ENCODE measurements around the gene ERBB2. TPM values are rescaled to one million over a fixed set of nuclear protein-coding genes. Genes with fewer than 3 reads are reported as not detected.

ERBB2 gene
- total RNA-seq, 1 donor = 44.2 TPM

DNA sequence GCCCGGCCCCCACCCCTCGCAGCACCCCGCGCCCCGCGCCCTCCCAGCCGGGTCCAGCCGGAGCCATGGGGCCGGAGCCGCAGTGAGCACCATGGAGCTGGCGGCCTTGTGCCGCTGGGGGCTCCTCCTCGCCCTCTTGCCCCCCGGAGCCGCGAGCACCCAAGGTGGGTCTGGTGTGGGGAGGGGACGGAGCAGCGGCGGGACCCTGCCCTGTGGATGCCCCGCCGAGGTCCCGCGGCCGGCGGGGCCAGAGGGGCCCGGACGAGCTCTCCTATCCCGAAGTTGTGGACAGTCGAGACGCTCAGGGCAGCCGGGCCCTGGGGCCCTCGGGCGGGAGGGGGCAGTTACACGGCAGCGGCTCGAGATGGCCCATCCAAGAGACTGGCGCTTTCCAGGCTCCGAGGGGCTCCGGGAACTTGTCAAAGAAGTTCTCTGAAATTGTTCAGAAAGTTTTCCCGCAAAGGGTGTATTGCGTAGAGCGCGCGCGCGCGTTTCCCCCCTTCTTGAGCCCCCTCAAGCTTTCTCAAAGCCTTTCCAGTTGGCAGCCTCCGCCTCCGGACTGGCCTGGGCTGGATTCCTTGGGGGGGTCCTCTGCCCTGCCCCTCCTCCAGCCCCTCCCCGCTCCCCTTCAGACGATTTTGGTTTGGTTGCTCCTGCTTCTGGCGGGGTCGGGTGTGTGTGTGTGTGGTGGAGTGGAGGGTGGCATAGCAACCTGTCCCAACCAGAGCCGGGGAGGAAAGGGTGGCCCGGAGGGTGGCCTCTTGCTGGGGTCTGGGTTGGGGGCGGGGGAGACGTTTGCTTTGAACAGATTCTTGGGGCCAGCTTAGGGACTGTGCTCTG, 504 bp downstream of the ERBB2 start:
- Histone ChIP-seq H3K4me3 (ENCODE audit: insufficient read depth, low read length) (peak overlapping the region; percentile 76), H4K20me1 (ENCODE audit: insufficient read depth, low read length) (peaks cover 31% of the 10 kb centered on the region), H3K9me3 (ENCODE audit: low read depth, low read length) (no peaks in the 10 kb centered on the region), H3K27ac (ENCODE audit: low read depth, low read length) (no peak overlapping the region), H2AFZ (ENCODE audit: low read length) (peak overlapping the region; percentile 42), H3K4me1 (ENCODE audit: insufficient read depth, low read length) (peaks cover 13% of the 10 kb centered on the region), H3K27me3 (ENCODE audit: insufficient read depth, low read length) (no peaks in the 10 kb centered on the region), H3K79me2 (ENCODE audit: insufficient read depth, low read length) (peaks cover 55% of the 10 kb centered on the region), H3K36me3 (ENCODE audit: insufficient read depth, low read length) (no peaks in the 10 kb centered on the region), H3K4me2 (ENCODE audit: insufficient read depth, low read length) (peak overlapping the region; percentile 86)
- peak; percentile 97 for DNase-seq (ENCODE audit: insufficient read length, low spot score, missing footprints)
- TF ChIP-seq, protein P1, sequence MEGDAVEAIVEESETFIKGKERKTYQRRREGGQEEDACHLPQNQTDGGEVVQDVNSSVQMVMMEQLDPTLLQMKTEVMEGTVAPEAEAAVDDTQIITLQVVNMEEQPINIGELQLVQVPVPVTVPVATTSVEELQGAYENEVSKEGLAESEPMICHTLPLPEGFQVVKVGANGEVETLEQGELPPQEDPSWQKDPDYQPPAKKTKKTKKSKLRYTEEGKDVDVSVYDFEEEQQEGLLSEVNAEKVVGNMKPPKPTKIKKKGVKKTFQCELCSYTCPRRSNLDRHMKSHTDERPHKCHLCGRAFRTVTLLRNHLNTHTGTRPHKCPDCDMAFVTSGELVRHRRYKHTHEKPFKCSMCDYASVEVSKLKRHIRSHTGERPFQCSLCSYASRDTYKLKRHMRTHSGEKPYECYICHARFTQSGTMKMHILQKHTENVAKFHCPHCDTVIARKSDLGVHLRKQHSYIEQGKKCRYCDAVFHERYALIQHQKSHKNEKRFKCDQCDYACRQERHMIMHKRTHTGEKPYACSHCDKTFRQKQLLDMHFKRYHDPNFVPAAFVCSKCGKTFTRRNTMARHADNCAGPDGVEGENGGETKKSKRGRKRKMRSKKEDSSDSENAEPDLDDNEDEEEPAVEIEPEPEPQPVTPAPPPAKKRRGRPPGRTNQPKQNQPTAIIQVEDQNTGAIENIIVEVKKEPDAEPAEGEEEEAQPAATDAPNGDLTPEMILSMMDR (IDR thresholded peaks at IDR 0.05; ENCODE audit: extremely low read depth, low read depth, low read length) = no peak

DNA sequence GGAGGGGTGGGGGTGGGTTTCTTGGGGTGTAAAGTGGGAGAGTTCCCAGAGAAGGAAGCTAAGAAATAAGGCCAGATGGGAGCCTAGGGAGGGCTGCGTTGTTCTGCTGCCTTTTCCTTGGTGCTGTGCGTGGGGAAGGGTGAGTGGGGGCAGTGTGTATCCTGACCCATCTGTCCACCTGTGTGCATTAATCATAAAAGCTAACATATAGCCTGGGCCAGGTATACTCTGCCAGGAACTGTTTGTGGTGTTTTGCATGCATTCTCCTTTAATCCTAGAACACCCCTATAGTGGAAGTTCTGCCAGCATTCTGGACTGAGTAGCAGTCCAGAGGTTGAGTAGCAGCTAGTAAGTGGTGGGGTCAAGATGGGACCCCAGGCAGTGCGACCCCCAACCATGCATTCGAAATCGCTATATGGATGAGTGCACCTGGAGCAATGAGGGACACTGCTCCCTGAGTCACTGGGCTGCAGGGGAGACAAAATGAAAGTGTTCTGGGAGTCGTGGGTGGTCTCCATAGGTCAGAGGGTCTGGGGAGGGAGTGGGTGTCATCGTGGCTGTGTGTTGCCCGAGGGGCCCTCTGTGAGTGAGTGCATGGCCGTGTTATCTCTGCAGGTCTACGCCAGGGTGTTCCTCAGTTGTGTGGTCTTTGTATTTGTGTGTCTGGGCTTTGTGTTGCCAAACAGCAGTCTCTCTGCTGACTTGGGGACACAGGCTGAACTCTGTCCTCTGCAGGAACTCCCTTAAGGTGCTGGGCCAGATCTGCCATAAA, 1.3 kb downstream of the ERBB2 start:
- Histone ChIP-seq H2AFZ (ENCODE audit: low read length) (no peak overlapping the region), H3K4me2 (ENCODE audit: insufficient read depth, low read length) (peak overlapping the region; percentile 86), H3K27ac (ENCODE audit: low read depth, low read length) (no peak overlapping the region), H4K20me1 (ENCODE audit: insufficient read depth, low read length) (peaks cover 37% of the 10 kb centered on the region), H3K79me2 (ENCODE audit: insufficient read depth, low read length) (peaks cover 63% of the 10 kb centered on the region), H3K36me3 (ENCODE audit: insufficient read depth, low read length) (no peaks in the 10 kb centered on the region), H3K27me3 (ENCODE audit: insufficient read depth, low read length) (no peaks in the 10 kb centered on the region), H3K4me3 (ENCODE audit: insufficient read depth, low read length) (peak overlapping the region; percentile 76), H3K4me1 (ENCODE audit: insufficient read depth, low read length) (peaks cover 13% of the 10 kb centered on the region), H3K9me3 (ENCODE audit: low read depth, low read length) (no peaks in the 10 kb centered on the region)
- TF ChIP-seq, protein P1 (IDR thresholded peaks at IDR 0.05; ENCODE audit: extremely low read depth, low read depth, low read length) = no peak
- DNase-seq (ENCODE audit: insufficient read length, low spot score, missing footprints) = peak; percentile 61

DNA sequence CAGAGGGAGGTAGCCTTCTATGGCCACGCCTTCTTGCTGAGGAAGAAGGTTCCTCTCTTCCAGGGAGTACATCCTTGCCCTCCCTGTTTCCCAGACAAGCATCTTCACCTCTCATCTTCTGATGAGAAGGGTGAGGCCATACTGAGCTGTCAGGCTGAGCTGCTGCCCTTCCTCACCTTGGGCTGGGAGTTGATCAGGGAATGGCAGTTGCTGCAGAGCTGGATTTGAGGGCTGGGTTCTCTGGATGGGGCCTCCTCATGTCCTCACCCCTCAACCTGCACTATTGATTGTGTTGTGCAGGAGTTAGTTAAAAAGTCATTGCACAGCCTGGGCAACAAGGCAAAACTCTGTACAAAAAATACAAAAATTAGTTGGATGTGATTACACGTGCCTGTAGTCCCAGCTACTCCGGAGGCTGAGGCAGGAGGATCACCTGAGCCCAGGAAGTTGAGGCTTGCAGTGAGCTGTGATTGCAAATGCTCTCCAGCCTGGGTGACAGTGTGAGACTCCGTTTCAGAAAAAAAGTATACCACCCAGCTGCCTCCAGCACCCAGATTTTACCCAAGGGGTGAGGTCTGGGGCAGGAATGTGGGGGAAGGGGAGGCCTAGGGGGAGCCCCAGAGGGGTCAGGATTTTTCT, 2.0 kb downstream of the ERBB2 start:
- H3K36me3 ChIP-seq (ENCODE audit: insufficient read depth, low read length) = no peaks in the 10 kb centered on the region
- no peaks in the 10 kb centered on the region for H3K9me3 ChIP-seq (ENCODE audit: low read depth, low read length)
- peak overlapping the region; percentile 76 for H3K4me3 ChIP-seq (ENCODE audit: insufficient read depth, low read length)
- H2AFZ ChIP-seq (ENCODE audit: low read length) = no peak overlapping the region
- DNase-seq (ENCODE audit: insufficient read length, low spot score, missing footprints) = peak; percentile 88
- TF ChIP-seq, protein P1 (IDR thresholded peaks at IDR 0.05; ENCODE audit: extremely low read depth, low read depth, low read length) = no peak
- peaks cover 44% of the 10 kb centered on the region for H4K20me1 ChIP-seq (ENCODE audit: insufficient read depth, low read length)
- peaks cover 67% of the 10 kb centered on the region for H3K79me2 ChIP-seq (ENCODE audit: insufficient read depth, low read length)
- no peak overlapping the region for H3K27ac ChIP-seq (ENCODE audit: low read depth, low read length)
- peaks cover 13% of the 10 kb centered on the region for H3K4me1 ChIP-seq (ENCODE audit: insufficient read depth, low read length)
- peak overlapping the region; percentile 86 for H3K4me2 ChIP-seq (ENCODE audit: insufficient read depth, low read length)
- no peaks in the 10 kb centered on the region for H3K27me3 ChIP-seq (ENCODE audit: insufficient read depth, low read length)

Measured in osteoblast (primary cell).